Adrenal gland (tissue), 12 donors: Measurements from ENCODE around the gene ADORA2A. TPM values are rescaled to one million over a fixed set of nuclear protein-coding genes. Genes with fewer than 3 reads are reported as not detected.

Experiments
- DNase-seq, 7 donors: peaks; one replicate each; pipeline ENCODE4 v3.0.0-alpha.2; 2019 to 2020
- H3K27ac ChIP-seq, 5 donors: fragments of 200-600 bp; sonication (generic) in 4 of 5; 1 replicate in 3 of 5; 2 replicates in 2 of 5; pipeline versions ENCODE4 v1.5.1 to v1.8.0; 2016 to 2020; ENCODE audit warnings: mild to moderate bottlenecking in 1 of 5
- H3K27me3 ChIP-seq: fragments of 200-600 bp; 2 replicates; pipeline ENCODE4 v1.8.0; 2021
- H3K36me3 ChIP-seq, 2 donors: fragments of 200-600 bp; replicated peaks in 1 of 2; 1 replicate in 1 of 2; 2 replicates in 1 of 2; pipeline versions ENCODE4 v1.5.1 to v1.8.0; 2018 to 2022
- H3K4me1 ChIP-seq, 2 donors: fragments of 200-600 bp; replicated peaks in 1 of 2; 1 replicate in 1 of 2; 2 replicates in 1 of 2; pipeline versions ENCODE4 v1.5.1 to v1.8.0; 2018 to 2021
- H3K4me3 ChIP-seq, 4 donors: fragments of 200-600 bp; sonication (generic) in 3 of 4; one replicate each; pipeline ENCODE4 v1.5.1; 2016 to 2018
- H3K9me3 ChIP-seq, 3 donors: fragments of 200-600 bp; sonication (generic) in 1 of 3; replicated peaks in 1 of 3; 1 replicate in 2 of 3; 2 replicates in 1 of 3; pipeline versions ENCODE4 v1.5.1 to v1.8.0; 2016 to 2021
- POLR2A ChIP-seq, 2 donors: fragments of 450-650 bp; IDR thresholded peaks; one replicate each; pipeline ENCODE4 v1.6.1; 2017; ENCODE audit warnings: antibody characterized with exemption in 2 of 2, mild to moderate bottlenecking in 2 of 2, moderate library complexity in 1 of 2
- WGBS, 4 donors: extraction: QIAGEN DNeasy Blood & Tissue Kit in 2 of 4; methylation state at CpG; one replicate each; pipeline versions ENCODE4 v1.1.5 to v1.1.7; 2013 to 2017; 5-methylcytosine and 5-hydroxymethylcytosine counted together
- intact Hi-C, 2 donors: fragments of 100-400 bp; cut with DNase I; formaldehyde crosslinking; loops; one replicate each; pipeline versions ENCODE4 v1.14.1 to v1.15.0; 2022 to 2023
- polyA plus RNA-seq, 3 donors: library from polyadenylated mRNA; stranded (reverse); fragments of 200-250 nt in 2 of 3; fragments of 350-450 nt in 1 of 3; fragmentation: Illumina TruSeq in 1 of 3; extraction: RNeasy Lipid Tissue Mini Kit (QIAGEN cat#74804) in 1 of 3; gene quantifications; one replicate each; pipeline ENCODE4 v1.2.3, GENCODE V29; 2013 to 2014
- total RNA-seq, 9 donors: library from RNA; depleted of rRNA in 4 of 9; stranded (reverse); fragments of >200 nt in 4 of 9; fragments of 120-200 nt in 1 of 9; fragmentation: NEBNext Ultra II Directional in 1 of 9; extraction: Animal tissue kit (Norgen Biotek cat#: 25700) in 1 of 9; gene quantifications; one replicate each; pipeline versions ENCODE4 v1.1.0 to v1.2.4, GENCODE V29; 2013 to 2023
- TF ChIP-seq, protein P1 (sequence below), 6 experiments: fragments of 450-650 bp in 4 of 6; fragments of 200-600 bp in 2 of 6; sonication (generic) in 1 of 6; IDR thresholded peaks; 1 replicate in 5 of 6; 2 replicates in 1 of 6; pipeline versions ENCODE4 v1.5.1 to v1.8.0; 2016 to 2021; ENCODE audit warnings: antibody characterized with exemption in 6 of 6, mild to moderate bottlenecking in 2 of 6, moderate library complexity in 1 of 6
- donor health status: healthy with polysubstance abuse.
- donor health status: Bipolar disorder and iron deficiency.
- donor health status: DM: yes; HTN: yes; CAD: no.
- donor health status: DM: no; HTN: no; CAD: no.
- donor health status: DM: no; HTN: no; CAD: no.
- donor health status: DM: yes; HTN: yes; CAD: no.

The ADORA2A gene
- total and polyA plus RNA-seq, 12 donors: 2.9 to 16.4 (median 6.5) TPM

GRCh38 chr22:24430431-24431308 is 3.3 kb downstream of the ADORA2A start:
- Histone ChIP-seq H3K4me3 (no peak overlapping the region), H3K4me1 (peaks cover 14 to 44% of the 10 kb centered on the region in 2 donors), H3K9me3 (no peaks in the 10 kb centered on the region), H3K36me3 (no peaks in the 10 kb centered on the region), H3K27ac (peak overlapping the region in 1 of 5 donors; percentile 4), H3K27me3 (no peaks in the 10 kb centered on the region)
- TF ChIP-seq POLR2A (IDR thresholded peaks at IDR 0.05): no peak
- TF ChIP-seq, protein P1, sequence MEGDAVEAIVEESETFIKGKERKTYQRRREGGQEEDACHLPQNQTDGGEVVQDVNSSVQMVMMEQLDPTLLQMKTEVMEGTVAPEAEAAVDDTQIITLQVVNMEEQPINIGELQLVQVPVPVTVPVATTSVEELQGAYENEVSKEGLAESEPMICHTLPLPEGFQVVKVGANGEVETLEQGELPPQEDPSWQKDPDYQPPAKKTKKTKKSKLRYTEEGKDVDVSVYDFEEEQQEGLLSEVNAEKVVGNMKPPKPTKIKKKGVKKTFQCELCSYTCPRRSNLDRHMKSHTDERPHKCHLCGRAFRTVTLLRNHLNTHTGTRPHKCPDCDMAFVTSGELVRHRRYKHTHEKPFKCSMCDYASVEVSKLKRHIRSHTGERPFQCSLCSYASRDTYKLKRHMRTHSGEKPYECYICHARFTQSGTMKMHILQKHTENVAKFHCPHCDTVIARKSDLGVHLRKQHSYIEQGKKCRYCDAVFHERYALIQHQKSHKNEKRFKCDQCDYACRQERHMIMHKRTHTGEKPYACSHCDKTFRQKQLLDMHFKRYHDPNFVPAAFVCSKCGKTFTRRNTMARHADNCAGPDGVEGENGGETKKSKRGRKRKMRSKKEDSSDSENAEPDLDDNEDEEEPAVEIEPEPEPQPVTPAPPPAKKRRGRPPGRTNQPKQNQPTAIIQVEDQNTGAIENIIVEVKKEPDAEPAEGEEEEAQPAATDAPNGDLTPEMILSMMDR (IDR thresholded peaks at IDR 0.05): no peak
- intact Hi-C loops: no loop called here
- no peak for DNase-seq
- 81 to 90% (median 89%) methylated on average over 7 to 14 of the region's 14 CpGs for WGBS, 4 donors

GRCh38 chr22:24431309-24432034 is 4.1 kb downstream of the ADORA2A start:
- Histone ChIP-seq H3K4me3 (no peak overlapping the region), H3K4me1 (peaks cover 14 to 52% of the 10 kb centered on the region in 2 donors), H3K9me3 (no peaks in the 10 kb centered on the region), H3K27me3 (no peaks in the 10 kb centered on the region), H3K36me3 (no peaks in the 10 kb centered on the region), H3K27ac (peak overlapping the region in 2 of 5 donors; percentile 41 to 89)
- TF ChIP-seq, protein P1 (IDR thresholded peaks at IDR 0.05): no peak
- no peak for TF ChIP-seq POLR2A (IDR thresholded peaks at IDR 0.05)
- DNase-seq: no peak
- 83 to 91% (median 85%) methylated on average over 6 to 9 of the region's 9 CpGs for WGBS, 4 donors
- intact Hi-C loops: no loop called here

GRCh38 chr22:24432059-24432853 is 4.9 kb downstream of the ADORA2A start:
- peak overlapping the region in 2 of 5 donors; percentile 41 to 89 for H3K27ac ChIP-seq
- 71 to 76% (median 75%) methylated on average over 10 to 17 of the region's 17 CpGs for WGBS, 4 donors

More at GRCh38 chr22:24432059-24432853, 4.9 kb downstream of the ADORA2A start:
- intact Hi-C loops: no loop called here
- peak in 3 of 7 donors; percentile 59 to 77 (median 62) for DNase-seq
- H3K4me1 ChIP-seq: peaks cover 14 to 53% of the 10 kb centered on the region in 2 donors
- no peaks in the 10 kb centered on the region for H3K36me3 ChIP-seq
- H3K27me3 ChIP-seq: no peaks in the 10 kb centered on the region
- no peak overlapping the region for H3K4me3 ChIP-seq
- no peaks in the 10 kb centered on the region for H3K9me3 ChIP-seq
- TF ChIP-seq POLR2A (IDR thresholded peaks at IDR 0.05): no peak
- TF ChIP-seq, protein P1 (IDR thresholded peaks at IDR 0.05): no peak
